Liver (tissue), 9 donors: ENCODE data around the gene OR6B1. TPM values are rescaled to one million over a fixed set of nuclear protein-coding genes. Genes with fewer than 3 reads are reported as not detected.

Source experiments
- DNase-seq: peaks from one replicate; pipeline ENCODE4 v3.0.0-alpha.2; 2017; ENCODE audit warnings: low spot score
- H3K27ac ChIP-seq, 2 donors: one replicate each; pipeline ENCODE4 v1.7.0; 2013; ENCODE audit warnings: inconsistent platforms in 2 of 2, low read length in 2 of 2, control low read depth in 1 of 2, low read depth in 1 of 2, mild to moderate bottlenecking in 1 of 2
- H3K27me3 ChIP-seq, 4 donors: one replicate each; pipeline versions ENCODE4 v1.6.1 to v1.7.0; 2013; ENCODE audit warnings: low read length in 3 of 4, inconsistent platforms in 1 of 4, mild to moderate bottlenecking in 1 of 4, moderate library complexity in 1 of 4; ENCODE audit not compliant: control insufficient read depth in 4 of 4, insufficient read depth in 4 of 4
- H3K36me3 ChIP-seq, 4 donors: one replicate each; pipeline versions ENCODE4 v1.6.1 to v1.7.0; 2013; ENCODE audit warnings: low read length in 3 of 4, mild to moderate bottlenecking in 3 of 4, low read depth in 1 of 4, moderate library complexity in 1 of 4; ENCODE audit not compliant: control insufficient read depth in 4 of 4, insufficient read depth in 3 of 4
- H3K4me1 ChIP-seq, 4 donors: one replicate each; pipeline versions ENCODE4 v1.6.1 to v1.7.0; 2013; ENCODE audit warnings: low read length in 3 of 4, mild to moderate bottlenecking in 3 of 4, moderate library complexity in 1 of 4; ENCODE audit not compliant: control insufficient read depth in 4 of 4, insufficient read depth in 4 of 4
- H3K4me3 ChIP-seq, 3 donors: one replicate each; pipeline versions ENCODE4 v1.6.1 to v1.7.0; 2013; ENCODE audit warnings: low read length in 3 of 3, control low read depth in 1 of 3, low read depth in 1 of 3, mild to moderate bottlenecking in 1 of 3
- H3K9ac ChIP-seq, 2 donors: one replicate each; pipeline ENCODE4 v1.7.0; 2013; ENCODE audit warnings: low read length in 2 of 2, mild to moderate bottlenecking in 2 of 2, moderate library complexity in 2 of 2, control low read depth in 1 of 2, low read depth in 1 of 2
- H3K9me3 ChIP-seq, 4 donors: one replicate each; pipeline versions ENCODE4 v1.6.1 to v1.7.0; 2013; ENCODE audit warnings: low read length in 3 of 4; ENCODE audit not compliant: control insufficient read depth in 4 of 4
- CTCF ChIP-seq: fragments of 150-350 bp; IDR thresholded peaks from 2 replicates; pipeline ENCODE4 v1.5.1; 2017; ENCODE audit warnings: improper control_type of control experiment, low read depth, low read length; ENCODE audit not compliant: missing input control
- EGR1 ChIP-seq, 2 donors: IDR thresholded peaks; 2 replicates each; pipeline ENCODE4 v1.6.1; 2016 to 2018; ENCODE audit warnings: antibody characterized with exemption in 2 of 2, low read depth in 2 of 2
- FOXA1 ChIP-seq: IDR thresholded peaks from 2 replicates; pipeline ENCODE4 v1.6.1; 2016; ENCODE audit warnings: antibody characterized with exemption
- FOXA2 ChIP-seq: IDR thresholded peaks from 2 replicates; pipeline ENCODE4 v1.6.1; 2016; ENCODE audit warnings: antibody characterized with exemption
- GABPA ChIP-seq, 2 donors: IDR thresholded peaks in 1 of 2; conservative IDR thresholded peaks in 1 of 2; 2 replicates each; pipeline ENCODE4 v1.6.1; 2016; ENCODE audit warnings: antibody characterized with exemption in 2 of 2, mild to moderate bottlenecking in 1 of 2, moderate library complexity in 1 of 2
- HNF4A ChIP-seq, 2 donors: conservative IDR thresholded peaks; 2 replicates each; pipeline ENCODE4 v1.6.1; 2016; ENCODE audit warnings: antibody characterized with exemption in 2 of 2, mild to moderate bottlenecking in 2 of 2
- HNF4G ChIP-seq: IDR thresholded peaks from 2 replicates; pipeline ENCODE4 v1.6.1; 2016; ENCODE audit warnings: antibody characterized with exemption
- JUND ChIP-seq, 2 donors: IDR thresholded peaks; 2 replicates each; pipeline ENCODE4 v1.6.1; 2016; ENCODE audit warnings: antibody characterized with exemption in 2 of 2
- NR2F2 ChIP-seq: IDR thresholded peaks from 2 replicates; pipeline ENCODE4 v1.6.1; 2016; ENCODE audit warnings: antibody characterized with exemption
- RAD21 ChIP-seq, 2 donors: IDR thresholded peaks; 2 replicates each; pipeline ENCODE4 v1.6.1; 2016; ENCODE audit warnings: antibody characterized with exemption in 2 of 2, mild to moderate bottlenecking in 2 of 2
- REST ChIP-seq: IDR thresholded peaks from 2 replicates; pipeline ENCODE4 v1.6.1; 2016; ENCODE audit warnings: antibody characterized with exemption, mild to moderate bottlenecking
- RXRA ChIP-seq, 2 donors: IDR thresholded peaks; 2 replicates each; pipeline ENCODE4 v1.6.1; 2017 to 2018; ENCODE audit warnings: antibody characterized with exemption in 2 of 2, mild to moderate bottlenecking in 1 of 2
- SP1 ChIP-seq: IDR thresholded peaks from 2 replicates; pipeline ENCODE4 v1.6.1; 2018; ENCODE audit warnings: antibody characterized with exemption, mild to moderate bottlenecking
- TAF1 ChIP-seq: conservative IDR thresholded peaks from 2 replicates; pipeline ENCODE4 v1.6.1; 2016; ENCODE audit warnings: antibody characterized with exemption, mild to moderate bottlenecking
- YY1 ChIP-seq: IDR thresholded peaks from 2 replicates; pipeline ENCODE4 v1.6.1; 2016; ENCODE audit warnings: antibody characterized with exemption, mild to moderate bottlenecking
- ZBTB33 ChIP-seq: IDR thresholded peaks from 2 replicates; pipeline ENCODE4 v1.6.1; 2016; ENCODE audit warnings: antibody characterized with exemption
- WGBS: extraction: QIAGEN DNeasy Blood & Tissue Kit; methylation state at CpG from one replicate; pipeline ENCODE4 v1.1.7; 2013; 5-methylcytosine and 5-hydroxymethylcytosine counted together
- polyA plus RNA-seq, 2 donors: library from polyadenylated mRNA; stranded (reverse) in 1 of 2; unstranded in 1 of 2; fragments of 200-250 nt in 1 of 2; fragments of >200 nt in 1 of 2; fragmentation: Nextera tagmentation in 1 of 2; extraction: Ambion mirVana in 1 of 2; gene quantifications; one replicate each; pipeline versions ENCODE4 v1.2.1 to v1.2.3, GENCODE V29; 2013 to 2015
- total RNA-seq, 2 donors: library from RNA; depleted of rRNA; stranded (reverse); fragments of >200 nt; gene quantifications; one replicate each; pipeline ENCODE4 v1.2.3, GENCODE V29; 2014
- TF ChIP-seq, protein P1 (sequence below): IDR thresholded peaks from 2 replicates; pipeline ENCODE4 v1.6.1; 2016; ENCODE audit warnings: antibody characterized with exemption
- donor health status: healthy.
- donor health status: healthy.
- donor health status: healthy.
- donor health status: healthy.
- donor health status: healthy.

The OR6B1 gene
- total and polyA plus RNA-seq, 4 donors, result 0.05 TPM; not detected in 3

GRCh38 chr7:144037414-144038035, 37.4 kb downstream of the OR6B1 start:
- Histone ChIP-seq H3K4me3 (no peak overlapping the region), H3K27ac (no peak overlapping the region), H3K36me3 (no peaks in the 10 kb centered on the region), H3K9me3 (peaks cover 0 to 3% (median 0%) of the 10 kb centered on the region in 4 donors), H3K9ac (no peak overlapping the region), H3K4me1 (no peaks in the 10 kb centered on the region), H3K27me3 (peaks cover 0 to 3% (median 0%) of the 10 kb centered on the region in 4 donors)
- TF ChIP-seq HNF4A (conservative IDR thresholded peaks at IDR 0.05) (no peak), NR2F2 (no peak), RAD21 (IDR thresholded peaks at IDR 0.05) (no peak), CTCF (no peak), ZBTB33 (no peak), GABPA (IDR thresholded peaks at IDR 0.05 in 1 of 2, conservative IDR thresholded peaks at IDR 0.05 in 1 of 2) (no peak), FOXA1 (no peak), RXRA (IDR thresholded peaks at IDR 0.05) (no peak), EGR1 (IDR thresholded peaks at IDR 0.05; ENCODE audit: low read depth in 2 of 2) (no peak), HNF4G (no peak), FOXA2 (no peak), JUND (IDR thresholded peaks at IDR 0.05) (no peak)
- 82% methylated on average over 1 of the region's 1 CpG for WGBS
- no peak for DNase-seq

DNA sequence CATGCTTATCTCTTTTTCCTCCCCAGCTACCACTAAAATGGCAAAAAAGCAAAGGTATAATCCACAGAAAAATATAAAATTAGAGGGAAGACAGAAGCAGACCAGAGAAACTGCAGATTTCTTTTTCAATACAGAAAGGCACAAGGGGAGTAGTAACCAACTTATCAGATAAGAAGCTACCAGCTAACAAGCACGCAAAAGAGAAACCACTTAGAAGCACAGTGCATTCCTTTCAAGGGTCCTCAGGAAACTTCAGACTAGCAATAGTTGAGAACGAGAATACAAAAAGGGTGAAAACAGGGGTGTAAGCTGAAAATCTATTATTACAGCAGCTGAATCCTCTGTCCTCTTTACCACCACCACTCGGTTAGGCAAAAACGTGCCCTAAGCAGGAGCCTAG, 38.8 kb downstream of the OR6B1 start:
- no peak for TF ChIP-seq JUND (IDR thresholded peaks at IDR 0.05)
- no peak for TF ChIP-seq YY1
- TF ChIP-seq HNF4A (conservative IDR thresholded peaks at IDR 0.05), result no peak
- no peak for TF ChIP-seq NR2F2
- no peaks in the 10 kb centered on the region for H3K4me1 ChIP-seq
- peaks cover 0 to 3% (median 0%) of the 10 kb centered on the region in 4 donors for H3K9me3 ChIP-seq
- 65% methylated on average over 4 of the region's 4 CpGs for WGBS
- H3K9ac ChIP-seq, result no peak overlapping the region
- H3K27me3 ChIP-seq, result peaks cover 0 to 3% (median 0%) of the 10 kb centered on the region in 4 donors
- H3K36me3 ChIP-seq, result no peaks in the 10 kb centered on the region
- H3K4me3 ChIP-seq, result no peak overlapping the region
- H3K27ac ChIP-seq, result no peak overlapping the region
- DNase-seq, result no peak

- no peak within 1 kb of the TSS for H3K4me3 ChIP-seq
- WGBS, result 54% methylated on average over 1 of the region's 1 CpG
- TF ChIP-seq YY1 (no peak), FOXA2 (no peak), REST (no peak), JUND (IDR thresholded peaks at IDR 0.05) (no peak), NR2F2 (no peak), HNF4G (no peak), TAF1 (no peak), SP1 (no peak), EGR1 (IDR thresholded peaks at IDR 0.05; ENCODE audit: low read depth in 2 of 2) (no peak), RXRA (IDR thresholded peaks at IDR 0.05) (no peak), CTCF (no peak), FOXA1 (no peak)
- TF ChIP-seq, protein P1, sequence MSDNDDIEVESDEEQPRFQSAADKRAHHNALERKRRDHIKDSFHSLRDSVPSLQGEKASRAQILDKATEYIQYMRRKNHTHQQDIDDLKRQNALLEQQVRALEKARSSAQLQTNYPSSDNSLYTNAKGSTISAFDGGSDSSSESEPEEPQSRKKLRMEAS, result no peak
These were observed 48.5 kb downstream of the OR6B1 start, which contains the start of gene OR2A5 for GRCh38 chr7:144048648-144049047. OR2A5 (plus strand) TSS chr7:144048948; CDS start chr7:144050402, 1,454 bp downstream.

More at GRCh38 chr7:144048648-144049047, 48.5 kb downstream of the OR6B1 start, which contains the start of gene OR2A5:
- Histone ChIP-seq H3K4me1 (no peaks in the 10 kb centered on the region), H3K36me3 (no peaks in the 10 kb centered on the region), H3K9me3 (no peaks in the 10 kb centered on the region), H3K27ac (no peak within 1 kb of the TSS), H3K27me3 (no peaks in the 10 kb centered on the region), H3K9ac (no peak within 1 kb of the TSS)
- DNase-seq, result no peak
